Panc1 (cell line): ENCODE data around the gene MRPL55. TPM values are rescaled to one million over a fixed set of nuclear protein-coding genes. Genes with fewer than 3 reads are reported as not detected.

Source experiments
- ATAC-seq: fragments of 200-7000 bp; cut with Tn5 transposase; 2 replicates; pipeline ENCODE4 v1.9.1; 2020; ENCODE audit warnings: mild to moderate bottlenecking, moderate library complexity
- BruUV-seq: library from RNA; stranded (reverse); fragments of 400-500 nt; replicated peaks from 2 replicates; lab custom pipeline; 2021; lab: Mats Ljungman, UMichigan
- CTCF ChIA-PET: fragments of 300-600 bp; sonication (Branson Sonifier 250); formaldehyde crosslinking; loops from one replicate; lab custom pipeline; 2022; ENCODE audit warnings: antibody characterized with exemption; lab: Charles Lee
- POLR2A ChIA-PET: fragments of 300-600 bp; sonication (Branson Sonifier 250); formaldehyde crosslinking; loops from one replicate; lab custom pipeline; 2022; ENCODE audit warnings: antibody characterized with exemption; lab: Charles Lee
- DNase-seq: peaks from one replicate; pipeline ENCODE4 v3.0.0-alpha.2; 2010; ENCODE audit warnings: low read depth, low spot score
- H3K27ac ChIP-seq: 2 replicates; pipeline ENCODE4 v1.5.1; 2011; ENCODE audit warnings: mild to moderate bottlenecking, low read length, inconsistent platforms
- H3K27me3 ChIP-seq: fragments of 200-500 bp; sonication (Bioruptor generic); 2 replicates; pipeline ENCODE4 v1.6.0; 2014; ENCODE audit warnings: low read length, inconsistent platforms; ENCODE audit not compliant: control insufficient read depth, insufficient read depth
- H3K36me3 ChIP-seq: fragments of 200-500 bp; sonication (Bioruptor generic); 2 replicates; pipeline ENCODE4 v1.5.1; 2014; ENCODE audit warnings: inconsistent platforms, mild to moderate bottlenecking, low read length, moderate library complexity; ENCODE audit not compliant: control insufficient read depth, insufficient read depth
- H3K4me1 ChIP-seq: 2 replicates; pipeline ENCODE4 v1.5.1; 2011; ENCODE audit warnings: inconsistent platforms, mild to moderate bottlenecking, low read length, moderate library complexity; ENCODE audit not compliant: control insufficient read depth, insufficient read depth
- H3K4me3 ChIP-seq, 2 experiments: 2 replicates each; pipeline ENCODE4 v1.5.1; 2011 to 2012; ENCODE audit warnings: low read depth in 2 of 2, low read length in 2 of 2, mild to moderate bottlenecking in 2 of 2, inconsistent platforms in 1 of 2, moderate library complexity in 1 of 2
- H3K9me3 ChIP-seq: fragments of 200-500 bp; sonication (Bioruptor generic); 2 replicates; pipeline ENCODE4 v1.5.1; 2014; ENCODE audit warnings: low read depth, mild to moderate bottlenecking, inconsistent platforms, low read length, moderate library complexity; ENCODE audit not compliant: control insufficient read depth, insufficient read depth
- CTCF ChIP-seq: fragments of 450-650 bp; IDR thresholded peaks from 2 replicates; pipeline ENCODE4 v1.5.1; 2017; ENCODE audit warnings: mild to moderate bottlenecking
- POLR2AphosphoS5 ChIP-seq: IDR thresholded peaks from 2 replicates; pipeline ENCODE4 v1.6.1; 2012; ENCODE audit warnings: mild to moderate bottlenecking, low read depth, low read length, moderate library complexity
- REST ChIP-seq, 2 experiments: IDR thresholded peaks; 2 replicates each; pipeline ENCODE4 v1.6.1; 2011 to 2012; ENCODE audit warnings: low read depth in 2 of 2, control low read depth in 1 of 2, low read length in 1 of 2, mild to moderate bottlenecking in 1 of 2, moderate library complexity in 1 of 2; ENCODE audit not compliant: insufficient read depth in 1 of 2
- SIN3A ChIP-seq: IDR thresholded peaks from 2 replicates; pipeline ENCODE4 v1.6.1; 2012; ENCODE audit warnings: low read depth, mild to moderate bottlenecking, low read length, moderate library complexity, borderline replicate concordance; ENCODE audit not compliant: insufficient read depth
- TCF7L2 ChIP-seq: IDR thresholded peaks from 2 replicates; pipeline ENCODE4 v1.6.1; 2011; ENCODE audit warnings: mild to moderate bottlenecking, low read depth, low read length, inconsistent platforms
- in situ Hi-C: cut with HindIII; loops from 2 replicates; pipeline ENCODE4 v1.10.0; 2016; ENCODE audit warnings: low sequenced_read_pairs, low pct_unique_long_range_greater_than_20kb
- intact Hi-C: fragments of 100-400 bp; cut with micrococcal nuclease; formaldehyde crosslinking; loops from one replicate; pipeline ENCODE4 v1.10.0; 2022; ENCODE audit not compliant: unreplicated experiment
- total RNA-seq: library from RNA; stranded (reverse); gene quantifications from one replicate; pipeline ENCODE4 v1.2.1, GENCODE V29; 2021; ENCODE audit not compliant: unreplicated experiment

MRPL55 gene
- total RNA-seq, 1 experiment from 2014 or later = 53.0 TPM

GRCh38 chr1:228064741-228065542 is 44.2 kb downstream of the MRPL55 start:
- no peaks in the 10 kb centered on the region; the same call in 1 of the 2 replicates for H3K27me3 ChIP-seq
- TF ChIP-seq SIN3A = no peak
- no peak for TF ChIP-seq CTCF
- TF ChIP-seq POLR2AphosphoS5 = no peak
- TF ChIP-seq TCF7L2 = no peak
- TF ChIP-seq REST (IDR thresholded peaks at IDR 0.05; ENCODE audit: insufficient read depth in 1 of 2, low read depth in 2 of 2, low read length in 1 of 2) = no peak
- in situ Hi-C loops = no loop called here

GRCh38 chr1:228064296-228064695 is 44.8 kb downstream of the MRPL55 start:
- no peak for TF ChIP-seq REST (IDR thresholded peaks at IDR 0.05; ENCODE audit: insufficient read depth in 1 of 2, low read depth in 2 of 2, low read length in 1 of 2)
- TF ChIP-seq CTCF = no peak
- TF ChIP-seq POLR2AphosphoS5 = no peak
- no peak for TF ChIP-seq SIN3A
- no peak for TF ChIP-seq TCF7L2
- H3K4me3 ChIP-seq = no peak overlapping the region
- no TSS peak for BruUV-seq
- ChIA-PET CTCF (no interaction called here), POLR2A (no interaction called here)
- ATAC-seq (no peak), DNase-seq (no peak)
- intact Hi-C loops = no loop called here
- H3K4me1 ChIP-seq = peaks cover 3% of the 10 kb centered on the region; the same call in 1 of the 2 replicates
- H3K27me3 ChIP-seq = no peaks in the 10 kb centered on the region; the same call in 1 of the 2 replicates
- H3K9me3 ChIP-seq = no peaks in the 10 kb centered on the region
- in situ Hi-C loops = no loop called here
- H3K27ac ChIP-seq = no peak overlapping the region
- no peaks in the 10 kb centered on the region for H3K36me3 ChIP-seq

More at GRCh38 chr1:228064741-228065542, 44.2 kb downstream of the MRPL55 start:
- ChIA-PET POLR2A (no interaction called here), CTCF (no interaction called here)
- H3K9me3 ChIP-seq = no peaks in the 10 kb centered on the region
- H3K27ac ChIP-seq = no peak overlapping the region
- H3K4me3 ChIP-seq = no peak overlapping the region
- no peak for ATAC-seq
- H3K36me3 ChIP-seq = no peaks in the 10 kb centered on the region
- DNase-seq = no peak
- no TSS peak for BruUV-seq
- intact Hi-C loops = no loop called here
- peaks cover under 1% of the 10 kb centered on the region; the same call in 1 of the 2 replicates for H3K4me1 ChIP-seq
